Prostate gland (tissue), 2 donors: Measurements from ENCODE around the gene NDUFS6. TPM values are rescaled to one million over a fixed set of nuclear protein-coding genes. Genes with fewer than 3 reads are reported as not detected.
"Not testable (repeated sequence)": the region's sequence is repeated elsewhere in the genome, so short reads cannot be mapped to it uniquely, and the experiment has no call there.

Source experiments
- DNase-seq: peaks from one replicate; pipeline ENCODE4 v3.0.0-alpha.2; 2019; ENCODE audit warnings: low spot score
- H3K27ac ChIP-seq, 2 donors: fragments of 200-600 bp; sonication (generic); 2 replicates each; pipeline ENCODE4 v1.5.1; 2017 to 2019
- H3K27me3 ChIP-seq: fragments of 200-600 bp; sonication (generic); replicated peaks from 2 replicates; pipeline ENCODE4 v1.5.1; 2019; ENCODE audit not compliant: insufficient read depth
- H3K36me3 ChIP-seq, 2 donors: fragments of 200-600 bp; sonication (generic); 1 replicate in 1 of 2; 2 replicates in 1 of 2; pipeline versions ENCODE4 v1.5.1 to v1.8.1; 2017 to 2019
- H3K4me1 ChIP-seq: fragments of 200-600 bp; sonication (generic); replicated peaks from 2 replicates; pipeline ENCODE4 v1.5.1; 2019
- H3K4me3 ChIP-seq, 2 donors: fragments of 200-600 bp; sonication (generic); 2 replicates each; pipeline ENCODE4 v1.5.1; 2017 to 2019
- H3K9me3 ChIP-seq: fragments of 200-600 bp; sonication (generic); 2 replicates; pipeline ENCODE4 v1.5.1; 2017
- CTCF ChIP-seq, 4 experiments: fragments of 200-600 bp in 2 of 4; fragments of 450-650 bp in 2 of 4; sonication (generic) in 2 of 4; IDR thresholded peaks; 1 replicate in 3 of 4; 2 replicates in 1 of 4; pipeline ENCODE4 v1.5.1; 2016 to 2019; ENCODE audit warnings: antibody characterized with exemption in 4 of 4, mild to moderate bottlenecking in 2 of 4, moderate library complexity in 2 of 4
- POLR2A ChIP-seq: fragments of 450-650 bp; IDR thresholded peaks from one replicate; pipeline ENCODE4 v1.6.1; 2016; ENCODE audit warnings: antibody characterized with exemption, mild to moderate bottlenecking
- POLR2AphosphoS5 ChIP-seq: sonication (generic); formaldehyde crosslinking; IDR thresholded peaks from one replicate; pipeline ENCODE4 v1.6.1; 2017; ENCODE audit warnings: antibody characterized with exemption
- WGBS: methylation state at CpG from one replicate; pipeline ENCODE4 v1.1.5; 2018; 5-methylcytosine and 5-hydroxymethylcytosine counted together
- intact Hi-C: fragments of 100-400 bp; cut with DNase I; formaldehyde crosslinking; loops from one replicate; pipeline ENCODE4 v1.14.2; 2022
- total RNA-seq, 2 donors: library from RNA; depleted of rRNA; stranded (reverse); fragments of >200 nt; gene quantifications; one replicate each; pipeline ENCODE4 v1.1.0, GENCODE V29; 2016

Gene NDUFS6
- total RNA-seq, 2 donors from 2014 or later: 27.8 to 70.2 TPM

GRCh38 chr5:1815881-1816292, 14.7 kb downstream of the NDUFS6 start:
- Histone ChIP-seq H3K9me3 (no peaks in the 10 kb centered on the region), H3K36me3 (peaks cover 7 to 11% of the 10 kb centered on the region in 2 donors), H3K4me1 (no peaks in the 10 kb centered on the region), H3K27ac (no peak overlapping the region), H3K27me3 (no peaks in the 10 kb centered on the region), H3K4me3 (no peak overlapping the region)
- TF ChIP-seq POLR2AphosphoS5 (no peak), POLR2A (no peak), CTCF (IDR thresholded peaks at IDR 0.05) (no peak)
- DNase-seq: no peak
- WGBS: 88% methylated on average over 17 of the region's 17 CpGs
- intact Hi-C loops: no loop called here

- WGBS: 94% methylated on average over 18 of the region's 18 CpGs
- intact Hi-C loops, H3K27ac ChIP-seq, H3K4me1 ChIP-seq, DNase-seq, H3K9me3 ChIP-seq, H3K4me3 ChIP-seq, H3K27me3 ChIP-seq: not testable (repeated sequence)
- H3K36me3 ChIP-seq: peaks cover 7 to 11% of the 10 kb centered on the region in 2 donors
These were observed 15.4 kb downstream of the NDUFS6 start for GRCh38 chr5:1816495-1817089.

- no peak for DNase-seq
- intact Hi-C loops: no loop called here
- H3K36me3 ChIP-seq: peaks cover 7 to 11% of the 10 kb centered on the region in 2 donors
These were observed 16.2 kb downstream of the NDUFS6 start for GRCh38 chr5:1817261-1818043.

GRCh38 chr5:1818784-1819183, 17.6 kb downstream of the NDUFS6 start:
- no peaks in the 10 kb centered on the region for H3K4me1 ChIP-seq
- DNase-seq: no peak

More at GRCh38 chr5:1817261-1818043, 16.2 kb downstream of the NDUFS6 start:
- H3K27ac ChIP-seq: no peak overlapping the region
- no peak overlapping the region for H3K4me3 ChIP-seq
- H3K27me3 ChIP-seq: no peaks in the 10 kb centered on the region
- no peaks in the 10 kb centered on the region for H3K4me1 ChIP-seq
- H3K9me3 ChIP-seq: no peaks in the 10 kb centered on the region
- TF ChIP-seq POLR2AphosphoS5: no peak
- TF ChIP-seq CTCF (IDR thresholded peaks at IDR 0.05): no peak
- TF ChIP-seq POLR2A: no peak
- 90% methylated on average over 15 of the region's 15 CpGs for WGBS

GRCh38 chr5:1819458-1819857, 18.3 kb downstream of the NDUFS6 start:
- Histone ChIP-seq H3K27ac (no peak overlapping the region), H3K27me3 (no peaks in the 10 kb centered on the region), H3K4me3 (no peak overlapping the region), H3K9me3 (no peaks in the 10 kb centered on the region), H3K36me3 (peaks cover 7 to 8% of the 10 kb centered on the region in 2 donors), H3K4me1 (no peaks in the 10 kb centered on the region)
- 70% methylated on average over 2 of the region's 2 CpGs for WGBS
- DNase-seq: no peak
- intact Hi-C loops: no loop called here
- TF ChIP-seq POLR2A: no peak

More at GRCh38 chr5:1818784-1819183, 17.6 kb downstream of the NDUFS6 start:
- Histone ChIP-seq H3K4me3 (no peak overlapping the region), H3K36me3 (peaks cover 7 to 11% of the 10 kb centered on the region in 2 donors), H3K9me3 (no peaks in the 10 kb centered on the region), H3K27me3 (no peaks in the 10 kb centered on the region), H3K27ac (no peak overlapping the region)
- no peak for TF ChIP-seq CTCF (IDR thresholded peaks at IDR 0.05)
- no peak for TF ChIP-seq POLR2AphosphoS5
- no peak for TF ChIP-seq POLR2A
- WGBS: 93% methylated on average over 5 of the region's 5 CpGs
- intact Hi-C loops: no loop called here
